Calu3 (cell line): ENCODE data around the gene ABHD10. TPM values are rescaled to one million over a fixed set of nuclear protein-coding genes. Genes with fewer than 3 reads are reported as not detected.

Experiments
- BruUV-seq: library from RNA; stranded (reverse); fragments of 400-500 nt; replicated peaks from 2 replicates; lab custom pipeline; 2021; lab: Mats Ljungman, UMichigan
- CTCF ChIA-PET: fragments of 300-600 bp; sonication (Branson Sonifier 250); formaldehyde crosslinking; loops from one replicate; lab custom pipeline; 2022; ENCODE audit warnings: antibody characterized with exemption; lab: Charles Lee
- DNase-seq: peaks from one replicate; pipeline ENCODE4 v3.0.0; 2022
- H3K27ac Mint-ChIP-seq: one replicate; pipeline ENCODE4 v1.8.0; 2022; ENCODE audit warnings: mixed read lengths; ENCODE audit not compliant: unreplicated experiment
- H3K27me3 Mint-ChIP-seq: one replicate; pipeline ENCODE4 v1.8.0; 2022; ENCODE audit warnings: mixed read lengths; ENCODE audit not compliant: unreplicated experiment
- H3K36me3 Mint-ChIP-seq: one replicate; pipeline ENCODE4 v1.8.0; 2022; ENCODE audit warnings: mild to moderate bottlenecking, moderate library complexity, mixed read lengths; ENCODE audit not compliant: insufficient read depth, unreplicated experiment
- H3K4me1 Mint-ChIP-seq: one replicate; pipeline ENCODE4 v1.8.0; 2022; ENCODE audit warnings: mild to moderate bottlenecking, low read depth, mixed read lengths; ENCODE audit not compliant: unreplicated experiment
- H3K4me3 Mint-ChIP-seq: one replicate; pipeline ENCODE4 v1.8.0; 2022; ENCODE audit warnings: mild to moderate bottlenecking, low read depth, moderate library complexity, mixed read lengths; ENCODE audit not compliant: unreplicated experiment
- H3K9me3 Mint-ChIP-seq: one replicate; pipeline ENCODE4 v1.8.0; 2022; ENCODE audit warnings: low read depth, mixed read lengths; ENCODE audit not compliant: unreplicated experiment
- CTCF ChIP-seq: fragments of 200-600 bp; IDR thresholded peaks from one replicate; pipeline ENCODE4 v1.8.0; 2022; ENCODE audit warnings: antibody characterized with exemption; ENCODE audit not compliant: unreplicated experiment
- intact Hi-C: fragments of 100-400 bp; cut with micrococcal nuclease; formaldehyde crosslinking; loops from one replicate; pipeline ENCODE4 v1.10.0; 2022; ENCODE audit not compliant: unreplicated experiment
- total RNA-seq: library from RNA; stranded (reverse); gene quantifications from 2 replicates; pipeline ENCODE4 v1.2.3, GENCODE V29; 2022

Gene ABHD10
- total RNA-seq, 1 experiment from 2014 or later: 26.4 TPM

- BruUV-seq: no TSS peak
- CTCF ChIA-PET: interaction anchor here (1.2 to 2.0 kb wide), 3 partner anchors 14 to 50 kb away, joined by 4 to 7 read pairs (median 5); partner anchors contain the start of gene ABHD10
- intact Hi-C loops: no loop called here
- no peak overlapping the region for H3K4me3 Mint-ChIP-seq
- H3K9me3 Mint-ChIP-seq: peaks cover 4% of the 10 kb centered on the region
- no peak overlapping the region for H3K27ac Mint-ChIP-seq
- H3K36me3 Mint-ChIP-seq: peaks cover under 1% of the 10 kb centered on the region
- no peaks in the 10 kb centered on the region for H3K27me3 Mint-ChIP-seq
- TF ChIP-seq CTCF: no peak
- no peaks in the 10 kb centered on the region for H3K4me1 Mint-ChIP-seq
- DNase-seq: no peak
These were observed 14.2 kb downstream of the ABHD10 start for GRCh38 chr3:111993038-111993437.

DNA sequence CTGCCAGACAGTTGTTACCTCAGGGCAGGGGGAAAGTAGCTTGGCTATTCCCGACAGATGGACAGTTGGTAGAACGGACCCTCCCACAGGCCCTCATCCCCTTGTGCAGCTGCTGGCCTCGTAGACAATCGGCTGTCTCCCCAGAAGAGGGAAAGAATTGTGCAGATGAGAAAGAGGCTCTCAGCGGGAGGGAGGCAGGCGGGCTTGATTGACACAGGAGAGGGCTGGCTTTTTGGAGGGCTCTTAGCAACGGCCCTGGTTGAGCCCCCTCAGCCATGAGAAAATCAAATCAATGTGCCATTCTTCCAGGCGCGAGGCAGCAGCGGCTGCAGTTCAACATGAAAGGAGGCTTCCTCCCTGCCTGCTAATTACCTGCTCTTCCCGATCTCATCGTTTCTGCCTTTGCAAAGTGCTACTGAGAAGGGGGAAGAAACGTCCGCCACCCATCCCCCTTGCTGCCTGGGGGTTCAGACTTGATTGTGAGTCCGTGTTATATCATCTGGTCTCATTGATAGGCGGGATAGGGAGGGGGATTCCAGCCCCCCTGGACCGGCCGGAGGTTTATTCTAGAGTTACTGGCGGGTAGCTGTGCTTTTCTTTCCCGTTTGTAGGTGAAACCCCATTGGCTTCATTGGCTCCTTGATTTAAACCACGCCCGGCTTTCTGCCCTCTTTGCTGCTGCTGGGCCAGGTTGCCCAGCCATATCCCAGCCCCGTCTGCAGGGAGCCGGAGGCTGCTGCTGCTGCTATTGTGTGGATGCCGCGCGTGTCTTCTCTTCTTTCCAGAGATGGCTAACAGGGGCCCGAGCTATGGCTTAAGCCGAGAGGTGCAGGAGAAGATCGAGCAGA is 20.0 kb downstream of the ABHD10 start, which contains the start of gene TAGLN3:
TAGLN3 (plus strand) TSS at position 287 of the 848 bp plus-strand sequence; CDS start at position 788, 501 bp downstream.
- BruUV-seq: no TSS peak
- peaks cover 14% of the 10 kb centered on the region for H3K4me1 Mint-ChIP-seq
- H3K9me3 Mint-ChIP-seq: peaks cover 4% of the 10 kb centered on the region
- H3K36me3 Mint-ChIP-seq: peaks cover 7% of the 10 kb centered on the region
- DNase-seq: peak; percentile 26
- H3K27ac Mint-ChIP-seq: no peak within 1 kb of the TSS
- no peaks in the 10 kb centered on the region for H3K27me3 Mint-ChIP-seq
- CTCF ChIA-PET: interaction anchor here (1.3 to 2.4 kb wide), 2 partner anchors 14 to 15 kb away, joined by 3 to 7 read pairs; no protein-coding TSS in a partner anchor
- H3K4me3 Mint-ChIP-seq: peak within 1 kb of the TSS; percentile 72
- TF ChIP-seq CTCF: no peak
- intact Hi-C loops: no loop called here

GRCh38 chr3:111999484-112000324 is 20.9 kb downstream of the ABHD10 start:
- CTCF ChIA-PET: interaction anchor here (1.1 to 2.4 kb wide), 3 partner anchors 13 to 14 kb away, joined by 3 to 7 read pairs (median 3); no protein-coding TSS in a partner anchor
- Mint-ChIP-seq H3K4me3 (peak overlapping the region; percentile 72), H3K4me1 (peaks cover 14% of the 10 kb centered on the region), H3K27me3 (no peaks in the 10 kb centered on the region), H3K36me3 (peaks cover 7% of the 10 kb centered on the region), H3K9me3 (peaks cover 4% of the 10 kb centered on the region), H3K27ac (no peak overlapping the region)
- intact Hi-C loops: no loop called here
- no peak for DNase-seq
- TF ChIP-seq CTCF: no peak
- BruUV-seq: no TSS peak

- CTCF ChIA-PET: interaction anchor here (1.1 kb wide), 1 partner anchor 13 kb away, joined by 3 read pairs; no protein-coding TSS in a partner anchor
- no peak overlapping the region for H3K4me3 Mint-ChIP-seq
- H3K27me3 Mint-ChIP-seq: no peaks in the 10 kb centered on the region
- peaks cover 7% of the 10 kb centered on the region for H3K36me3 Mint-ChIP-seq
- no peak for TF ChIP-seq CTCF
- intact Hi-C loops: no loop called here
- BruUV-seq: no TSS peak
- DNase-seq: no peak
- H3K9me3 Mint-ChIP-seq: peaks cover 1% of the 10 kb centered on the region
- peaks cover 14% of the 10 kb centered on the region for H3K4me1 Mint-ChIP-seq
- no peak overlapping the region for H3K27ac Mint-ChIP-seq
These were observed 21.5 kb downstream of the ABHD10 start for GRCh38 chr3:112000367-112000771.
